HL-60 (cell line): ENCODE measurements around the gene COX7A2L.

Experiments used
- GABPA ChIP-seq: IDR thresholded peaks from 2 replicates; pipeline ENCODE4 v1.6.1; 2012; ENCODE audit warnings: low read depth
- POLR2AphosphoS5 ChIP-seq: IDR thresholded peaks from 2 replicates; pipeline ENCODE4 v1.6.1; 2012; ENCODE audit warnings: low read depth
- TF ChIP-seq, protein P1 (sequence below): IDR thresholded peaks from one replicate; pipeline ENCODE4 v1.5.1; 2011; ENCODE audit warnings: low read length, control low read depth, inconsistent platforms; ENCODE audit not compliant: insufficient read depth
- TF ChIP-seq, protein P2 (sequence below): IDR thresholded peaks from 2 replicates; pipeline ENCODE4 v1.6.1; 2012; ENCODE audit warnings: low read depth; ENCODE audit not compliant: insufficient replicate concordance

DNA sequence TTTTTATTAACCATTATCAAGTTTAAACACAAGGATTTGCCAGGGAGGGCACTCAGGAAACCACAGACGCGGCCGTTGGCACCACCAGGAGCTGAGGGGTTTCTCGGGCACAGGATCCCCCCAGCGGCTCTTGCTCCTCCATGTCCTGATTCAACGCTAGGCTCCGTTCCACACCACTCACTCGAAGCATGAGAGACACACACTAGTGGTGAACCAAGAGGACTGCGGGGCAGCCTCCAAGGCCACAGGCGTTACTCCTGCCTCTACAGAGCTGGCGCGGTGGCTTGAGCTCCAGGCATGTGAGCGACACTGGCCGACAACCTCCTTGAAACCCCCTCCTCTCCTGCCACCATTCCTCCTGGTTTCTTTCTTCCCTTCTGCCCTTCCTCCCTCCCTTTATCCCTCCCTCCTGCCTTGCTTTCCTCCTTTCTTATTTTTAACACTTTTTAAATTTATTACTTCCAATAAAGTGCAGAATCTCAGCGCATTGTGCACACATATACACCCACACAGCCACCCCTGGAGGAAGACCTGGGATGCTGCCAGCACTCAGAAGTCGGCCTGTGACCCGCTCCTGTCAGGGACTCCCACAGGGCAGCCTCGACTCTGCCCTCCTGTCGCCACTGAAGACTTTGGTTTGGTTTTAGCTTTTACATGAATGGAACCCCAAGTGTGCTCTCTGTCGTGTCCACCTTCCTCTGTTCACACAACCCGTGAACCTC is 21.7 kb downstream of the COX7A2L start:
- TF ChIP-seq, protein P1, sequence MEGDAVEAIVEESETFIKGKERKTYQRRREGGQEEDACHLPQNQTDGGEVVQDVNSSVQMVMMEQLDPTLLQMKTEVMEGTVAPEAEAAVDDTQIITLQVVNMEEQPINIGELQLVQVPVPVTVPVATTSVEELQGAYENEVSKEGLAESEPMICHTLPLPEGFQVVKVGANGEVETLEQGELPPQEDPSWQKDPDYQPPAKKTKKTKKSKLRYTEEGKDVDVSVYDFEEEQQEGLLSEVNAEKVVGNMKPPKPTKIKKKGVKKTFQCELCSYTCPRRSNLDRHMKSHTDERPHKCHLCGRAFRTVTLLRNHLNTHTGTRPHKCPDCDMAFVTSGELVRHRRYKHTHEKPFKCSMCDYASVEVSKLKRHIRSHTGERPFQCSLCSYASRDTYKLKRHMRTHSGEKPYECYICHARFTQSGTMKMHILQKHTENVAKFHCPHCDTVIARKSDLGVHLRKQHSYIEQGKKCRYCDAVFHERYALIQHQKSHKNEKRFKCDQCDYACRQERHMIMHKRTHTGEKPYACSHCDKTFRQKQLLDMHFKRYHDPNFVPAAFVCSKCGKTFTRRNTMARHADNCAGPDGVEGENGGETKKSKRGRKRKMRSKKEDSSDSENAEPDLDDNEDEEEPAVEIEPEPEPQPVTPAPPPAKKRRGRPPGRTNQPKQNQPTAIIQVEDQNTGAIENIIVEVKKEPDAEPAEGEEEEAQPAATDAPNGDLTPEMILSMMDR = no peak
- TF ChIP-seq, protein P2, sequence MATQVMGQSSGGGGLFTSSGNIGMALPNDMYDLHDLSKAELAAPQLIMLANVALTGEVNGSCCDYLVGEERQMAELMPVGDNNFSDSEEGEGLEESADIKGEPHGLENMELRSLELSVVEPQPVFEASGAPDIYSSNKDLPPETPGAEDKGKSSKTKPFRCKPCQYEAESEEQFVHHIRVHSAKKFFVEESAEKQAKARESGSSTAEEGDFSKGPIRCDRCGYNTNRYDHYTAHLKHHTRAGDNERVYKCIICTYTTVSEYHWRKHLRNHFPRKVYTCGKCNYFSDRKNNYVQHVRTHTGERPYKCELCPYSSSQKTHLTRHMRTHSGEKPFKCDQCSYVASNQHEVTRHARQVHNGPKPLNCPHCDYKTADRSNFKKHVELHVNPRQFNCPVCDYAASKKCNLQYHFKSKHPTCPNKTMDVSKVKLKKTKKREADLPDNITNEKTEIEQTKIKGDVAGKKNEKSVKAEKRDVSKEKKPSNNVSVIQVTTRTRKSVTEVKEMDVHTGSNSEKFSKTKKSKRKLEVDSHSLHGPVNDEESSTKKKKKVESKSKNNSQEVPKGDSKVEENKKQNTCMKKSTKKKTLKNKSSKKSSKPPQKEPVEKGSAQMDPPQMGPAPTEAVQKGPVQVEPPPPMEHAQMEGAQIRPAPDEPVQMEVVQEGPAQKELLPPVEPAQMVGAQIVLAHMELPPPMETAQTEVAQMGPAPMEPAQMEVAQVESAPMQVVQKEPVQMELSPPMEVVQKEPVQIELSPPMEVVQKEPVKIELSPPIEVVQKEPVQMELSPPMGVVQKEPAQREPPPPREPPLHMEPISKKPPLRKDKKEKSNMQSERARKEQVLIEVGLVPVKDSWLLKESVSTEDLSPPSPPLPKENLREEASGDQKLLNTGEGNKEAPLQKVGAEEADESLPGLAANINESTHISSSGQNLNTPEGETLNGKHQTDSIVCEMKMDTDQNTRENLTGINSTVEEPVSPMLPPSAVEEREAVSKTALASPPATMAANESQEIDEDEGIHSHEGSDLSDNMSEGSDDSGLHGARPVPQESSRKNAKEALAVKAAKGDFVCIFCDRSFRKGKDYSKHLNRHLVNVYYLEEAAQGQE = no peak
- no peak for TF ChIP-seq POLR2AphosphoS5
- no peak for TF ChIP-seq GABPA
